Measurements from ENCODE around the gene GCK.

DNA sequence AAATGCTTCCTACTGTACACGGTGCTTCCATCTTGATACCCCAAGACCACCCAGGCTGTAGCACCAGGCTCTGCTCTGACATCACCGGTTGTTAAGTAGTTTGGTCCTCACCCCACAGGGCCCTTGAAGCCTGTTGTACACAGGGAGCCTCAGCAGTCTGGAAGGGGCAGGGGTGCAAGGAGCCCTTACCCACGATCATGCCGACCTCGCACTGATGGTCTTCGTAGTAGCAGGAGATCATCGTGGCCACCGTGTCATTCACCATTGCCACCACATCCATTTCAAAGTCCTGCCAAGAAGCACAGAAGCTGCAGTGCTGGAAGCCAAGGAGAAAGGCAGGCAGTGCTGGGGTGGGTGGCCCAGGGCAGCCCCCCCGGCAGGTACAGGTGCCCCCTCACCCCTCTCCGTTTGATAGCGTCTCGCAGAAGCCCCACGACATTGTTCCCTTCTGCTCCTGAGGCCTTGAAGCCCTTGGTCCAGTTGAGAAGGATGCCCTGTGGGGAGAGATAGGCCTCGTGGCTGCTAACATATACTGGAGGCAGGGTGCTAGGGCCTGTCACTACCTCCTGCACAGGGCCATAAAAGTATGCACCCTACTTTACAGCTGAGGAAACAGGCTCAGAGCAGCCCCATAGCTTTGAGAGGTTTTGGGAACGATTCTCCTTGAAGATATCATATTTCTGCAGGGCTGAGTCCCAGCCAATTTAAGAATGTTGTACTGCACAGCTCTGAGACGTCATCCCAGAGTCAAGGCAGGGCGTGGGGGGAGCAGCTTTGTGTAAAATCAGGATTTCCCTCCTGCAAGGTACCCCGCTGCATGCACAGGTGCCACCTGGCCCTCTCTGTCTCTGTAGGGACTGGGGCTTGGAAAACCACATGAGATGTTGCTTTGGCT, 39.4 kb downstream of the GCK start:
- TF ChIP-seq, protein P1, sequence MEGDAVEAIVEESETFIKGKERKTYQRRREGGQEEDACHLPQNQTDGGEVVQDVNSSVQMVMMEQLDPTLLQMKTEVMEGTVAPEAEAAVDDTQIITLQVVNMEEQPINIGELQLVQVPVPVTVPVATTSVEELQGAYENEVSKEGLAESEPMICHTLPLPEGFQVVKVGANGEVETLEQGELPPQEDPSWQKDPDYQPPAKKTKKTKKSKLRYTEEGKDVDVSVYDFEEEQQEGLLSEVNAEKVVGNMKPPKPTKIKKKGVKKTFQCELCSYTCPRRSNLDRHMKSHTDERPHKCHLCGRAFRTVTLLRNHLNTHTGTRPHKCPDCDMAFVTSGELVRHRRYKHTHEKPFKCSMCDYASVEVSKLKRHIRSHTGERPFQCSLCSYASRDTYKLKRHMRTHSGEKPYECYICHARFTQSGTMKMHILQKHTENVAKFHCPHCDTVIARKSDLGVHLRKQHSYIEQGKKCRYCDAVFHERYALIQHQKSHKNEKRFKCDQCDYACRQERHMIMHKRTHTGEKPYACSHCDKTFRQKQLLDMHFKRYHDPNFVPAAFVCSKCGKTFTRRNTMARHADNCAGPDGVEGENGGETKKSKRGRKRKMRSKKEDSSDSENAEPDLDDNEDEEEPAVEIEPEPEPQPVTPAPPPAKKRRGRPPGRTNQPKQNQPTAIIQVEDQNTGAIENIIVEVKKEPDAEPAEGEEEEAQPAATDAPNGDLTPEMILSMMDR (IDR thresholded peaks at IDR 0.05; ENCODE audit: poor library complexity), result no peak
- no peak for TF ChIP-seq EZH2 (IDR thresholded peaks at IDR 0.05; ENCODE audit: borderline replicate concordance)
- no peak for TF ChIP-seq EZH2phosphoT487 (IDR thresholded peaks at IDR 0.05; ENCODE audit: low read depth, severe bottlenecking, unreplicated experiment)
